ENCODE measurements around the gene TRAPPC5.

TRAPPC5 gene

DNA sequence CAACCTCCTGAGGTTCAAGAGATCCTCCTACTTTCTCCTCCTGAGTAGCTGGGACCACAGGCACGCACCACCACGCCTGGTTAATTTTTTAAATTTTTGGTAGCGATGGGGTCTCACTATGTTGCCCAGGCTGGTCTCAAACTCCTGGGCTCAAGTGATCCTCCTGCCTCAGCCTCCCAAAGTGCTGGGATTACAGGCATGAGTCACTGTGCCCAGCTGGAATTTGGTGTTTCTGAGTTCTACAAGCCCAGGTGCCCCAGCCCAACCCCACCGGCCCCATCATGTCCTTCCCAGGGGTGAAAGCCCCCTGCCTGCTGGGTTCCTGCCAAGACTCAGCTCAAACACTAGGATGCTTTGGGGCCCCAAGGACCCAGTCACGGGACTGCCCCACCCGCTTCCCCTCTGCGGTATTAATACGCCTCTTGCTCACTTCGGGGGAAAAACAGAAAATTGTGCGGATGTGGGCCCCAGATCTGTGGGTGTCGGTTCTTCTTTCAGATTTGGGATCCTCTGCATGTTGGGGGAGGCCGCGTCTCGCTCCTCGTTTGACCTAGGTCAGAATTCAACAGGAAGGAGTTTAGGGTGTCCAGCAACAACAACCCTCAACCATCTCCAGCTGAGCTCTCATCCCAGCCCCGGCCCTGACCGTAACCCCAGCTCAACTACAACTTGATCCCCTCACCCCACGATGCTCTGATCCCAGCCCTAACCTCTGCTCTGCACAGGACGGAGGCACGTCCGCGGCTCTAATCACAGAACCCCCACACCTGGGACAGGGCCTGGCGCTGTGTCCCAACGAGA is 25.0 kb downstream of the TRAPPC5 start:
- no peaks in the 10 kb centered on the region for H3K27me3 ChIP-seq (ENCODE audit: insufficient read depth, poor library complexity, severe bottlenecking)
- H3K27ac ChIP-seq (replicated peaks), result peak overlapping the region; percentile 79
- peak; percentile 89 to 90 for DNase-seq (ENCODE audit: low read depth in 1 of 2, low spot score in 1 of 2)

DNA sequence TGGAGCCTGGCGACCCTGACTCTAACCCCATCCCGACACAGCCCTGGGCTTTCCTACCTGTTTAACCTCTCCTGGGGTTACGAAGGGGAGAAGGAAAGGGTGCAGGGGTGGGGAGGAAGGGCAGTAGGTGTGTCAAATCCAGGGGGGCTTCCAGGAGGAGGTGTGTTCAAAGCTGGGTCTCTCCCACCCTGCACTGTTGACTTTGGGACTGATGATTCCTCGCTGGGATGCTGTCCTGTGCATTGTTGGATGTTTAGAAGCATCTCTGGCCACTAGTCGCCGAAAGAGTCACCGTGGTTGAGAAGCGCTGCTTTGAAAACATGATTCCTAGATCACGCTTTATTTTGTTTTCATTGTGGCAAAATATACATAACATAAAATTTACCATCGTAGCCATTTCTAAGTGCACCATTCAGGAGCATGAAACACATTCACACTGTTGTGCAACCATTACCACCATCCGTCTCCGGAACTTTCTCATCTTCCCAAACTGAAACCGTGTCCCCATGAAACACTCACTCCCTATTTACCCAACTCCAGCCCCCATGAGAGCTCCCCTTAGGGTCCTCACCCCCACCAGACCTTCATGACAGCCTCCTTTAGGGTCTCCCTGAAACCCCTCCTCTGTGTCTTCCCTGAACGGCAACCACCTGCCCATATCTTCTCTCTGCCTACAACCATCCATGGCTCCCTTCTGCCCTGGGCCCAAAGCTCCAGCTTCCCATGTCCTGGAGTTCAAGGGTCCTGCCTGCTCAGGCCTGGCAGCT is 25.7 kb downstream of the TRAPPC5 start:
- Histone ChIP-seq H3K27ac (replicated peaks) (peak overlapping the region; percentile 79), H3K4me3 (replicated peaks; ENCODE audit: insufficient read depth, low read length) (no peak overlapping the region), H3K27me3 (ENCODE audit: insufficient read depth, poor library complexity, severe bottlenecking) (no peaks in the 10 kb centered on the region)
- TF ChIP-seq, protein P1, sequence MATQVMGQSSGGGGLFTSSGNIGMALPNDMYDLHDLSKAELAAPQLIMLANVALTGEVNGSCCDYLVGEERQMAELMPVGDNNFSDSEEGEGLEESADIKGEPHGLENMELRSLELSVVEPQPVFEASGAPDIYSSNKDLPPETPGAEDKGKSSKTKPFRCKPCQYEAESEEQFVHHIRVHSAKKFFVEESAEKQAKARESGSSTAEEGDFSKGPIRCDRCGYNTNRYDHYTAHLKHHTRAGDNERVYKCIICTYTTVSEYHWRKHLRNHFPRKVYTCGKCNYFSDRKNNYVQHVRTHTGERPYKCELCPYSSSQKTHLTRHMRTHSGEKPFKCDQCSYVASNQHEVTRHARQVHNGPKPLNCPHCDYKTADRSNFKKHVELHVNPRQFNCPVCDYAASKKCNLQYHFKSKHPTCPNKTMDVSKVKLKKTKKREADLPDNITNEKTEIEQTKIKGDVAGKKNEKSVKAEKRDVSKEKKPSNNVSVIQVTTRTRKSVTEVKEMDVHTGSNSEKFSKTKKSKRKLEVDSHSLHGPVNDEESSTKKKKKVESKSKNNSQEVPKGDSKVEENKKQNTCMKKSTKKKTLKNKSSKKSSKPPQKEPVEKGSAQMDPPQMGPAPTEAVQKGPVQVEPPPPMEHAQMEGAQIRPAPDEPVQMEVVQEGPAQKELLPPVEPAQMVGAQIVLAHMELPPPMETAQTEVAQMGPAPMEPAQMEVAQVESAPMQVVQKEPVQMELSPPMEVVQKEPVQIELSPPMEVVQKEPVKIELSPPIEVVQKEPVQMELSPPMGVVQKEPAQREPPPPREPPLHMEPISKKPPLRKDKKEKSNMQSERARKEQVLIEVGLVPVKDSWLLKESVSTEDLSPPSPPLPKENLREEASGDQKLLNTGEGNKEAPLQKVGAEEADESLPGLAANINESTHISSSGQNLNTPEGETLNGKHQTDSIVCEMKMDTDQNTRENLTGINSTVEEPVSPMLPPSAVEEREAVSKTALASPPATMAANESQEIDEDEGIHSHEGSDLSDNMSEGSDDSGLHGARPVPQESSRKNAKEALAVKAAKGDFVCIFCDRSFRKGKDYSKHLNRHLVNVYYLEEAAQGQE (IDR thresholded peaks at IDR 0.05; ENCODE audit: insufficient replicate concordance, low read depth), result no peak
- TF ChIP-seq POLR2AphosphoS5 (IDR thresholded peaks at IDR 0.05; ENCODE audit: low read depth), result no peak
- TF ChIP-seq SPI1 (IDR thresholded peaks at IDR 0.05; ENCODE audit: borderline replicate concordance, low read depth), result no peak
- TF ChIP-seq GABPA (IDR thresholded peaks at IDR 0.05; ENCODE audit: low read depth), result no peak
- TF ChIP-seq, protein P2, sequence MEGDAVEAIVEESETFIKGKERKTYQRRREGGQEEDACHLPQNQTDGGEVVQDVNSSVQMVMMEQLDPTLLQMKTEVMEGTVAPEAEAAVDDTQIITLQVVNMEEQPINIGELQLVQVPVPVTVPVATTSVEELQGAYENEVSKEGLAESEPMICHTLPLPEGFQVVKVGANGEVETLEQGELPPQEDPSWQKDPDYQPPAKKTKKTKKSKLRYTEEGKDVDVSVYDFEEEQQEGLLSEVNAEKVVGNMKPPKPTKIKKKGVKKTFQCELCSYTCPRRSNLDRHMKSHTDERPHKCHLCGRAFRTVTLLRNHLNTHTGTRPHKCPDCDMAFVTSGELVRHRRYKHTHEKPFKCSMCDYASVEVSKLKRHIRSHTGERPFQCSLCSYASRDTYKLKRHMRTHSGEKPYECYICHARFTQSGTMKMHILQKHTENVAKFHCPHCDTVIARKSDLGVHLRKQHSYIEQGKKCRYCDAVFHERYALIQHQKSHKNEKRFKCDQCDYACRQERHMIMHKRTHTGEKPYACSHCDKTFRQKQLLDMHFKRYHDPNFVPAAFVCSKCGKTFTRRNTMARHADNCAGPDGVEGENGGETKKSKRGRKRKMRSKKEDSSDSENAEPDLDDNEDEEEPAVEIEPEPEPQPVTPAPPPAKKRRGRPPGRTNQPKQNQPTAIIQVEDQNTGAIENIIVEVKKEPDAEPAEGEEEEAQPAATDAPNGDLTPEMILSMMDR (IDR thresholded peaks at IDR 0.05; ENCODE audit: insufficient read depth, low read length), result no peak
- DNase-seq (ENCODE audit: low read depth in 1 of 2, low spot score in 1 of 2), result peak in 1 of 2 experiments; percentile 44

More for the DNA sequence above, 25.0 kb downstream of the TRAPPC5 start:
- TF ChIP-seq POLR2AphosphoS5 (IDR thresholded peaks at IDR 0.05; ENCODE audit: low read depth) (0 out of 2 replicates have a peak, but pooled peaks have one; percentile 34), GABPA (IDR thresholded peaks at IDR 0.05; ENCODE audit: low read depth) (no peak), SPI1 (IDR thresholded peaks at IDR 0.05; ENCODE audit: borderline replicate concordance, low read depth) (peak; percentile 82; the same call in 1 of the 2 replicates)
- TF ChIP-seq, protein P1 (IDR thresholded peaks at IDR 0.05; ENCODE audit: insufficient replicate concordance, low read depth), result peak; percentile 9
- TF ChIP-seq, protein P2 (IDR thresholded peaks at IDR 0.05; ENCODE audit: insufficient read depth, low read length), result no peak
- no peak overlapping the region for H3K4me3 ChIP-seq (replicated peaks; ENCODE audit: insufficient read depth, low read length)

DNA sequence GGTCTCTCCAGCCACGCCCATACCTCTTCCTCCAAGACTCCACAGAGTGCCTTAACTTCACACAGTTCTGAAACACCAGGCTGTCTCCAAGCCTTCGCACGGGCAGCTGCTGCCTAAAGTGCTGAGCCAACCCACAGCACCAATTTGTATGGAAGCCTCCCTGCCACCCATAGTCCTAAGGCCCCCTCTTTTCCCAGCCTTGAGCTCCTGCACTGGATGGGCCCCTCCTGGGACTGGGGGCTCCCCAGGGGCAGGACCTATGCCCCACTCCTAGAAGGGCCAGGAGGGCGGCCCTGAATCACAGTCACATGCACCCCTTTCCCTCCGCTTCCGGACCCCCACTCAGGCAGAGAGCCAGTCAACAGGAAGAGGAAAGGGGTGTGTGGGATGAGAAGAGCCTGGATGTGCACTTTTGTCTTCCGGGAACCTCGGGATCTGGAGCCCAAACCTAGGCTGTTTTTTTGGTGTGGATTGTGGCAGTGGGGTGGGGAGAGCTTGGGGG is 26.4 kb downstream of the TRAPPC5 start:
- H3K27ac ChIP-seq (replicated peaks), result peak overlapping the region; percentile 79
- TF ChIP-seq GABPA (IDR thresholded peaks at IDR 0.05; ENCODE audit: low read depth) (no peak), POLR2AphosphoS5 (IDR thresholded peaks at IDR 0.05; ENCODE audit: low read depth) (no peak)
- TF ChIP-seq, protein P2 (IDR thresholded peaks at IDR 0.05; ENCODE audit: insufficient read depth, low read length), result no peak
- no peak overlapping the region for H3K4me3 ChIP-seq (replicated peaks; ENCODE audit: insufficient read depth, low read length)
- H3K27me3 ChIP-seq (ENCODE audit: insufficient read depth, poor library complexity, severe bottlenecking), result no peaks in the 10 kb centered on the region
- no peak for DNase-seq (ENCODE audit: low read depth in 1 of 2, low spot score in 1 of 2)
